Upper lobe of left lung (tissue), 4 donors: ENCODE results near the gene CAPZB.

Source experiments
- CTCF ChIP-seq, 6 experiments: fragments of 450-650 bp in 4 of 6; fragments of 200-600 bp in 2 of 6; sonication (generic) in 2 of 6; IDR thresholded peaks; one replicate each; pipeline ENCODE4 v1.5.1; 2016 to 2019; ENCODE audit warnings: antibody characterized with exemption in 6 of 6
- EP300 ChIP-seq, 4 donors: sonication (generic); formaldehyde crosslinking; IDR thresholded peaks; one replicate each; pipeline ENCODE4 v1.5.1; 2017; ENCODE audit warnings: antibody characterized with exemption in 4 of 4, control low read depth in 2 of 4
- POLR2A ChIP-seq, 4 donors: fragments of 450-650 bp; IDR thresholded peaks; one replicate each; pipeline ENCODE4 v1.5.1; 2016 to 2017; ENCODE audit warnings: antibody characterized with exemption in 4 of 4, mild to moderate bottlenecking in 2 of 4
- POLR2AphosphoS5 ChIP-seq, 2 donors: sonication (generic); formaldehyde crosslinking; IDR thresholded peaks; one replicate each; pipeline ENCODE4 v1.5.1; 2017; ENCODE audit warnings: antibody characterized with exemption in 2 of 2

DNA sequence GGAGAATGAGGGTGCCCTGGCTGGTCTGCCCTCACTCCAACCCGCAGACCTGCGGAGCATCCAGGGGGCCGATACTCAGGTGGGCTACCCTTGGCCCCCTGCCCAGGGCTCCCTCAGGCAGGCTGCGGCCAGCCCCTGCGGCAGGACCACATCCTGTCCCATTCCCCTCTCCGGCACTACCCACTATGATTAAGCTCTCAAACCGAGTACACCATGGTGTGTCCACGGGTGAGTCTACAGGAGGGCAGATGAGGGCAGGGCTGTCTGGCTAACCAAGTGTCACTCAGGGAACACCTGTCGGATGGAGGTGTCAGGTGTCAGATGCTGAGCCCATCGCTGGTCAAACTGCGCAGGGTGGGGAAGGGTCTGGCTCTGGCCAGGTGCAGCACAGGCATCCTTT is 126.0 kb downstream of the CAPZB start:
- no peak for TF ChIP-seq POLR2AphosphoS5 (IDR thresholded peaks at IDR 0.05)
- TF ChIP-seq POLR2A (IDR thresholded peaks at IDR 0.05), result no peak
- no peak for TF ChIP-seq CTCF (IDR thresholded peaks at IDR 0.05)
- TF ChIP-seq EP300 (IDR thresholded peaks at IDR 0.05), result no peak
